Esophagus squamous epithelium (tissue), 5 donors: Measurements from ENCODE around the gene SLC25A45. TPM values are rescaled to one million over a fixed set of nuclear protein-coding genes. Genes with fewer than 3 reads are reported as not detected.
A peak's percentile ranks its signal among the peaks of the same experiment; 100 is the strongest.

Source experiments
- DNase-seq: peaks from one replicate; lab custom pipeline; 2025; lab: John Stamatoyannopoulos, UW
- H3K27ac ChIP-seq, 4 donors: fragments of 200-600 bp; sonication (generic); one replicate each; pipeline ENCODE4 v1.5.1; 2016 to 2019; ENCODE audit warnings: mild to moderate bottlenecking in 1 of 4
- H3K27me3 ChIP-seq, 4 donors: fragments of 200-600 bp; sonication (generic); 1 replicate in 3 of 4; 2 replicates in 1 of 4; pipeline versions ENCODE4 v1.5.1 to v1.6.0; 2017 to 2021; ENCODE audit warnings: antibody characterized with exemption in 1 of 4
- H3K36me3 ChIP-seq, 3 donors: fragments of 200-600 bp; sonication (generic); one replicate each; pipeline ENCODE4 v1.5.1; 2016 to 2019
- H3K4me1 ChIP-seq, 3 donors: fragments of 200-600 bp; sonication (generic); one replicate each; pipeline ENCODE4 v1.5.1; 2017 to 2019
- H3K4me3 ChIP-seq, 4 donors: fragments of 200-600 bp; sonication (generic); 1 replicate in 3 of 4; 2 replicates in 1 of 4; pipeline ENCODE4 v1.5.1; 2016 to 2019; ENCODE audit warnings: mild to moderate bottlenecking in 2 of 4, moderate library complexity in 1 of 4
- H3K9me3 ChIP-seq, 3 donors: fragments of 200-600 bp; sonication (generic); one replicate each; pipeline ENCODE4 v1.5.1; 2016 to 2019
- POLR2A ChIP-seq, 4 donors: fragments of 450-650 bp; IDR thresholded peaks; one replicate each; pipeline ENCODE4 v1.6.1; 2017; ENCODE audit warnings: antibody characterized with exemption in 4 of 4, mild to moderate bottlenecking in 4 of 4, moderate library complexity in 3 of 4
- WGBS, 2 donors: methylation state at CpG; one replicate each; pipeline ENCODE4 v1.1.5; 2018; 5-methylcytosine and 5-hydroxymethylcytosine counted together
- intact Hi-C: fragments of 100-400 bp; cut with DNase I; formaldehyde crosslinking; loops from one replicate; pipeline ENCODE4 v1.15.0; 2022
- total RNA-seq, 4 donors: library from RNA; depleted of rRNA; stranded (reverse); fragments of >200 nt; gene quantifications; one replicate each; pipeline ENCODE4 v1.1.0, GENCODE V29; 2016
- TF ChIP-seq, protein P1 (sequence below), 6 experiments: fragments of 450-650 bp in 4 of 6; fragments of 200-600 bp in 2 of 6; sonication (generic) in 2 of 6; IDR thresholded peaks; one replicate each; pipeline ENCODE4 v1.5.1; 2016 to 2019; ENCODE audit warnings: antibody characterized with exemption in 6 of 6, mild to moderate bottlenecking in 4 of 6, moderate library complexity in 4 of 6
- donor health status: DM: yes; HTN: yes; CAD: no.

Gene SLC25A45
- total RNA-seq, 4 donors from 2014 or later, result 1.9 to 7.7 (median 4.0) TPM

DNA sequence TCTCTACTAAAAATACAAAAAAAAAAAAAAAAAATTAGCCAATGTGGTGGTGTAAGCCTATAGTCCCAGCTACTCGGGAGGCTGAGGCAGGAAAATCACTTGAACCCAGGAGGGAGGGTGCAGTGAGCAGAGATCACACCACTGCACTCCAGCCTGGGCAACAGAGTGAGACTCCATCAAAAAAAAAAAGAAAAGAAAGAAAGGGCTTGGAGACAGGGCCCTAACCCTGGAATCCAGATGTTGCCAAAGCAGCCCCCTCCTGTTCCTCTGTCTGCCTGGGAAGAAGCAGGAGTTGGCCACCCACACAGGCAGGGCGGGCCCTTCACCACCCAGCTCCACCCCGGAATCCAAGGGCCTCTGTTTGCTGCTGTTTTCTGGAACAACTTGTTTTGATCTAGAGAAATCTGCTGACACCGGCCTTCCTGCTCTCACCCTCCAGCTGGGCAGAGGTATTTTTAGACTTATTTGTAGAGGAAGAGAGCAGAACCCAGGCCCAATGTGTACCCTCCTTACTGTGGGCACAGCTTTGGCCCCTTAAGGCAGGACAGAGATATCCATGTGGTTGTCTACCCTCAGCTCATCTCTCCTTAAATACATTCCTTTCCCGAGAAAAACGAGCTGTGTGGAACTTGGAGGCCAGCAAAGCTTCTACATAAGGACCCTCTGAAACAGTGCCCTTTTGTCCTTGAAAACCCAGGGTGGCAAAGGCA, 37.5 kb upstream of the SLC25A45 start:
- peak; percentile 65 for DNase-seq
- H3K4me3 ChIP-seq, result peak overlapping the region; percentile 2 to 95 (median 84)
- H3K4me1 ChIP-seq, result peaks cover 44 to 65% (median 50%) of the 10 kb centered on the region in 3 donors
- no peaks in the 10 kb centered on the region for H3K9me3 ChIP-seq
- TF ChIP-seq POLR2A (IDR thresholded peaks at IDR 0.05), result peak in 3 of 4 donors; percentile 40 to 89 (median 71)
- TF ChIP-seq, protein P1, sequence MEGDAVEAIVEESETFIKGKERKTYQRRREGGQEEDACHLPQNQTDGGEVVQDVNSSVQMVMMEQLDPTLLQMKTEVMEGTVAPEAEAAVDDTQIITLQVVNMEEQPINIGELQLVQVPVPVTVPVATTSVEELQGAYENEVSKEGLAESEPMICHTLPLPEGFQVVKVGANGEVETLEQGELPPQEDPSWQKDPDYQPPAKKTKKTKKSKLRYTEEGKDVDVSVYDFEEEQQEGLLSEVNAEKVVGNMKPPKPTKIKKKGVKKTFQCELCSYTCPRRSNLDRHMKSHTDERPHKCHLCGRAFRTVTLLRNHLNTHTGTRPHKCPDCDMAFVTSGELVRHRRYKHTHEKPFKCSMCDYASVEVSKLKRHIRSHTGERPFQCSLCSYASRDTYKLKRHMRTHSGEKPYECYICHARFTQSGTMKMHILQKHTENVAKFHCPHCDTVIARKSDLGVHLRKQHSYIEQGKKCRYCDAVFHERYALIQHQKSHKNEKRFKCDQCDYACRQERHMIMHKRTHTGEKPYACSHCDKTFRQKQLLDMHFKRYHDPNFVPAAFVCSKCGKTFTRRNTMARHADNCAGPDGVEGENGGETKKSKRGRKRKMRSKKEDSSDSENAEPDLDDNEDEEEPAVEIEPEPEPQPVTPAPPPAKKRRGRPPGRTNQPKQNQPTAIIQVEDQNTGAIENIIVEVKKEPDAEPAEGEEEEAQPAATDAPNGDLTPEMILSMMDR (IDR thresholded peaks at IDR 0.05), result no peak
- H3K36me3 ChIP-seq, result peaks cover 0 to 19% (median 16%) of the 10 kb centered on the region in 3 donors
- peak overlapping the region; percentile 99 to 100 (median 100) for H3K27ac ChIP-seq
- intact Hi-C loops, result loop anchor here (5.0 to 10.0 kb wide), 2 partner anchors 38 to 55 kb away; partner anchors contain the start of gene SLC25A45
- WGBS, 2 donors, result 2 to 3% methylated on average over 5 to 6 of the region's 6 CpGs
- H3K27me3 ChIP-seq, result no peaks in the 10 kb centered on the region

DNA sequence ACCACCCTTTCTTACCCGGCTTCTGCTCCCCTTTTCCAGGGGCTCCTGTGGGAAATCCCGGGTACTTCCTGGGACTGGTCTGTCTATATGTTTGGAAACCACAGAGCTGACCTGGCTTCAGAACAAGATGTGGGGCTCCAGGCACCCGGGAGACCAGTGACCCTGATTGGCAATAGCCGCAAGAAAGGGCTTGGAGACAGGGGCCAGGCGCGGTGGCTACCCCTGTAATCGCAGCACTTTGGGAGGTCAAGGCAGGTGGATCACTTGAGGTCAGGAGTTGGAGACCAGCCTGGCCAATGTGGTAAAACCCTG, 37.0 kb upstream of the SLC25A45 start:
- 25 to 31% methylated on average over 2 to 6 of the region's 7 CpGs for WGBS, 2 donors
- peak overlapping the region; percentile 2 to 95 (median 84) for H3K4me3 ChIP-seq
- H3K27ac ChIP-seq, result peak overlapping the region; percentile 99 to 100 (median 100)
- H3K4me1 ChIP-seq, result peaks cover 44 to 65% (median 50%) of the 10 kb centered on the region in 3 donors
- H3K36me3 ChIP-seq, result peaks cover 0 to 15% (median 11%) of the 10 kb centered on the region in 3 donors
- H3K27me3 ChIP-seq, result no peaks in the 10 kb centered on the region
- no peak for TF ChIP-seq POLR2A (IDR thresholded peaks at IDR 0.05)
- TF ChIP-seq, protein P1 (IDR thresholded peaks at IDR 0.05), result peak in 1 of 6 experiments; percentile 2
- intact Hi-C loops, result loop anchor here (5.0 kb wide), 1 partner anchor 37 kb away; the partner anchor contains the start of gene SLC25A45
- no peak for DNase-seq
- no peaks in the 10 kb centered on the region for H3K9me3 ChIP-seq

DNA sequence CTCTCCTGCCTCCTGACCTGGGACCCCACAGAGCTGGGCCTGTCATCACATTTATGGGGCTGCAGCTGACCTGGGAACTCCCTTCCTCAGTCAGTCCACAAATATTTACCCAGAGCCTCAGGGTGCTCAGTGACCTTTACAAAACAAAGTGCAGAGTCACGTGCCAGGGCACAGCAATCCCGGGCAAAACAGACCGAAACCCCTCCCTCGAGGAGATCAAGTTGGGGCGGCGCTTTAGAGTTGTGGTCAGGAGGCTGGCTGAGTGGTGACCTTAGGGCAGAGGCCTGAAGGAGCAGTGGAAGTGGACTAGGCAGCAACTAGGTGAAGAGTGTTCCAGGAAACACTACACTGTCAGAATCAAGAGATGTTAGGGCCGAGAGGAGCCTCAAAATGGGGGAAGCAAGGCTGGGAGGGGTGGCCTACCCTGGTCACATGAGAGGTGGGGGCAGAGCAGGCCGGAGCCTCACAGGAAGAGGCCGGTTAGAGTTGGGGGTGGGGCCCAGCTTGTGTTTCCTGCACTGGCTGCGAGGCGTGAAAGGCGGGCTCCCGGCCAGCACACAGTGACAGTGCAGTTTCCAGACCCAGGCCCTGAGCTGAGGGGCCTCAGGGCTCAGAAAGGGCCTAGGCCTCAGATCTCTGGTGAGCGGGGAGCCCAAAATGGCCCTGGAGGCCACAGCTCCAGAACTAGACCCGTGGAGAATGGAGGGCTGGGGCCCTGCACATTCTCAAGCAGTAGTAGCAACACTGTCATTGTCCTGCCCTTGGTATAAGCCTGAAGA, 36.4 kb upstream of the SLC25A45 start:
- Histone ChIP-seq H3K4me3 (peak overlapping the region; percentile 5 to 95 (median 84)), H3K4me1 (peaks cover 44 to 65% (median 50%) of the 10 kb centered on the region in 3 donors), H3K27ac (peak overlapping the region; percentile 99 to 100 (median 100)), H3K36me3 (peaks cover 0 to 11% (median 10%) of the 10 kb centered on the region in 3 donors), H3K27me3 (no peaks in the 10 kb centered on the region), H3K9me3 (no peaks in the 10 kb centered on the region)
- peak; percentile 94 for DNase-seq
- TF ChIP-seq POLR2A (IDR thresholded peaks at IDR 0.05), result peak in 3 of 4 donors; percentile 13 to 88 (median 80)
- TF ChIP-seq, protein P1 (IDR thresholded peaks at IDR 0.05), result peak in 2 of 6 experiments; percentile 3 to 4
- intact Hi-C loops, result loop anchor here (5.0 kb wide), 1 partner anchor 37 kb away; the partner anchor contains the start of gene SLC25A45
- 0 to 4% methylated on average over 8 to 9 of the region's 15 CpGs for WGBS, 2 donors

DNA sequence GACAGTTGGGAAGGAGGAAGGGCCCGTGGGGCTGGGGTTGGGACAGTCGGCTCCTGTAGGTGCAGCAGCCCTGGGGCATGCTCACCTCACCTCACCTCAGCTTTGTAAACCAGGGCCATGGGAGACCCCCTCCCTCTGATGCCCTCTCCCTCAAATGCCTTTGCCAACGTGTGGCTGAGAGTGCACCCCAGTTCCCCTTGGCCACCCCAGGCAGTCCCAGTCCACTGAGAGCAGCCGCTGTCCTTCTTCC, 35.9 kb upstream of the SLC25A45 start:
- intact Hi-C loops, result loop anchor here (5.0 kb wide), 1 partner anchor 36 kb away; the partner anchor contains the start of gene SLC25A45
- Histone ChIP-seq H3K4me1 (peaks cover 44 to 69% (median 50%) of the 10 kb centered on the region in 3 donors), H3K4me3 (peak overlapping the region; percentile 5 to 95 (median 84)), H3K9me3 (no peaks in the 10 kb centered on the region), H3K27me3 (no peaks in the 10 kb centered on the region), H3K36me3 (peaks cover 0 to 14% (median 5%) of the 10 kb centered on the region in 3 donors), H3K27ac (peak overlapping the region; percentile 99 to 100 (median 100))
- no peak for TF ChIP-seq POLR2A (IDR thresholded peaks at IDR 0.05)
- TF ChIP-seq, protein P1 (IDR thresholded peaks at IDR 0.05), result no peak
- no peak for DNase-seq
- WGBS, 2 donors, result 3% methylated on average over 4 of the region's 4 CpGs; no CpG with 5 or more reads in 1 of the 2 donors
